ENCODE measurements around the gene AHDC1.
"Not testable (repeated sequence)": the region's sequence is repeated elsewhere in the genome, so short reads cannot be mapped to it uniquely, and the experiment has no call there.

The AHDC1 gene

DNA sequence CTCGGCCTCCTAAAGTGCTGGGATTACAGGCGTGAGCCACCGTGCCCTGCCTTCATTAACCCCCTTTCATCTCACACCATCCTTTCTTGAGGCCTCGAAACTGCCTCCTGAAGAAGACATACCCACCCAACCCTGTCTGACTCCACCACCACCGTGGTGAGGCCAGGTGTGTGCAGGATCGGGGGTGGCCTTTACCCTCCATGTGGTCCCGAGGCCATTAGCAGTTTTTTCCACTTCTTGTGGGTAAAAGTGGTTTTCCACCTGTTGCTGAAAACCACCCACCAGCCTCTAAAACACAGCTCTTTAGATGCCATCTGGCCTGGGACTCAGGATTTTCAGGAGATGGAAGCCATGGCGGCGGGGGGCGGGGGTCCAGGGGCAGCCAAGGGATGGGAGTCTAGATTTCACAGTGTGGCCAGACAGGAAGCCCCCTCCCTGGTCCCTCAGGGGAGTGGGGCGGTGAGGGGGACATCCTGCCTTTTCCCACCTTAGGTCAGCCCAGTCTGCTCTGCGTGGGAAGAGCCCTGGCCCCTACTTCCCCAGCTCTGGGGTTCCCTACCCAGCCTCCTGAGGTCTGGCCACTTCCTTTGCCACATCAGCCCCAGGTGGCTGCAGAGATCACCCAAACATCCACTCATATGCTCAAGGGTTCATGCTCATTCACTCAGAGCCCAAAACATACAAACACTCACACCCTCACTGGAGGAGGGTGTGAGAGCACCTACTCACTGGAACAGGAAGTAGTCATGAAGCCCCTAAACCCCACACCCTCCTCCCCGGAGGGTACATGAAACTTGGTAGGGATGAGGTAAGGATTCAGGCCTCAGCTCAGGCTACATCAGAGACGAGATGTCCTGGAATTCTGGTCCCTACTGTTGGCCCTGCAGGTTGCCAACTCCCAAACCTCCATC, 28.7 kb upstream of the AHDC1 start:
- DNase-seq = no peak

DNA sequence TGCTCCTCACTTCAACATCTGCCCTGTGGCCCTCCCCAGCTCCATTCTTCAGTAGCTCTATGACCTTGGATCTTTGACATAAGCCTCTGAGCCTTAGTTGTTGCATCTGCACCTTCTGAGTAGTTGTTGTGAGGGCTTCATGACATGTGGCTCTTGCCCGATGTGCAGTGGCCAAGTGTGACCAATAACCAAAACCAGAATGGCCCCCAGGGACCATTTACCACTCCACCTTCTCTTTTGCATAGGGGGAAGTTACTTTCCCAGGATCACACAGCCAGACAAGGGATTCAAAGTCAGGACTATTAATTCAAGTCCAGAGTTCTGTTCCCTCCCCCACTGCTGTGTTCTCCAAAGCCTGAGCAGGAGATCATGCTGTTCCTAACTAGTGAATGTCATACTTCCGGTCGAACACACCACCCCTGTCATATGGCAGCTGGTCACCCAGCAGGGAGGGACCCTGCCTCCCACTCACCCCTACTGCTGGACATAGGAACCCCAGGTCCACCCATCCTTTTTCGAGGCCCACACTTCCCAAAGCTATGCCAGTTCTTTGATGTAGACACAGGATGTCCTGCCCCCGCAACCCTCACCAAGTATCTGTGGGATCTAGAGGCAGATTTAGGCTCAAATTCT, 27.0 kb upstream of the AHDC1 start:
- no peak for DNase-seq

DNA sequence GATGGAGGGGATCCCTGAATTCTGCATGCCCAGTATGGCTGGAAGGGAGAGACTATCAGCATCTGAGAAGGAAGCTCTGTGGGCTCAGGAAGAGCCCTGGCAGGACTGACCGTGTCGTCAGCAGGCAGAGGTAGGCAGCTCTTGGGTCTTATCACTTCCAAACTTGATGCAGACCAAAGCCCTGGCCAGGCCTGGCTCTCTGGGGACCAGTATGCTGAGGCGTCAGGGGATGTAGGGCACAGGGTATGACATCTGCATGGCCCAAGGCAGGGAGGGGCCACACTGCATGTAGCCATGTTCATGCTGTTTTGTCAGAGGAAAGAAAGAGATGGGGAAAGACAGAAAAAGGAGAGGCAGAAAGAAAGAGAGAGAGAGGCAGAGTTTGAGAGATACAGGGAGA, 24.8 kb upstream of the AHDC1 start:
- no peak for DNase-seq

DNA sequence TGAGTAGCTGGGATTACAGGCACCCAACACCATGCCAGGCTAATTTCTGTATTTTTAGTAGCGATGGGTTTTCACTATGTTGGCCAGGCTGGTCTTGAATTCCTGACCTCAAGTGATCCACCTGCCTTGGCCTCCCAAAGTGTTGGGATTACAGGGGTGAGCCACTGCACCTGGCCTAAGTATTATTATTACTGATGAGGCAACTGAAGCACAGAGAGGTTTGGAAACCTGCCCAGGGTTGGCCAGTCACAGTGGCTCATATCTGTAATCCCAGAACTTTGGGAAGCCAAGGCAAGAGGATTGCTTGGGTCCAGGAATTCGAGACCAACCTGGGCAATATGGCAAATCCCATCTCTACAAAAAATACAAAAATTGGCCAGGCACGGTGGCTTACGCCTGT, 23.8 kb upstream of the AHDC1 start:
- DNase-seq = not testable (repeated sequence)

DNA sequence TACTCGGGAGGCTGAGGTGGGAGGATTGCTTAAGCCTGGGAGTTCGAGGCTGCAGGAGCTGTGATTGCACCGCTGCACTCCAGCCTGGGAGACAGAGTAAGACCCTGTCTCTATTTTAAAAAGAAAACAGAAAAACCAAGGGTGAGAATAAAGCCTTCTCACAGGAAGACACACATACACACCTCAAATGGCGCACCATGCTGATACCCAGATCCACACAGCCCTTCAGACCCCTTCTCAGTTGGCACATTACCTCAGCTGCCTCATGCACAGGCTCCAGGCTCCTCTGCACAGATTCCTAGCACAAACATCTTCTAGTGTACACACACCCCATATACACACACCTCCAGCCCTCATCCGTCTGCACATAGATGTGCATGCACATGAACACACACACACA, 23.1 kb upstream of the AHDC1 start:
- no peak for DNase-seq

DNA sequence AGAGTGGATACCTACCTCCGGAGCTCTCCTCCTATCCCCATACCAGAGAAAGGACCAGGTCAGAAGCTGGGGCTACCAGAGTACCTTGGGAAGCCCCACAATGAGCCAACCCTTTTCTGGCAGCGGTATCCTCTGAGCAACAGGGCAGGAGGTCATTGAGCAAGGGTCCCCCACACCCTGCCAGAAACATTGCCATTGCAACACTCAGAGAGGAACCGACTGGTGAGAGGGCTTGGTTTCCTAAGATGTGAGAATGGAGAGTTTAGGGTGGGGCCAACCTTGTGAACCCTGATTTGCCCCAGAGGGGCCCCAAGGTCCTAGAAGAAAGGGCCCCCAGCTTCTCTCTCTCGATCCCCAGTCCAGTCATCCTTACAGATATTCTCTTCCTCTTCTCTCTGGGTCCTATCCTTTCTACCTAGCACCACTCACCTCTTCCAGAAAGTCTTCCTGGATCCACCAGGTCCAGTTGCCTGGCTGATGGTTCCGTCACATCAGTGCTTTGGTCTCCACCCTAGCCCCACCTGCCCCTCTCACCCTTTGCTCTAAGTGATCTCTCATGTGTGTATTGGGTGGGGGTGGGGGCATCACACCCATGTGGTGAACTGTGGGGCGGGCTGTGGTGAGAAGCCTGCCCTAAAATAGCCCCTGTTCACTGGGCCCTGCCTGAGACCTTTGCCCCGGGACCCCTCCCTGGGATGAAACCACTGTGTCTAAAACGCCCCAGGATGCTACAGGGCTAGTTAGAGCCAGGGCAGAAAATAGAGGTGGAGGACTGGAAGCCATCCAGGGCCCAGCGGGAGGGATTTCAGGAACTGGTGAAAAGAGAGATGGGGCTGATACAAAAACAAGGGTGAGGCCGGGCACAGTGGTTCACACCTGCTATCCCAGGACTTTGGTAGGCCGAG, 22.3 kb upstream of the AHDC1 start:
- no peak for DNase-seq

DNA sequence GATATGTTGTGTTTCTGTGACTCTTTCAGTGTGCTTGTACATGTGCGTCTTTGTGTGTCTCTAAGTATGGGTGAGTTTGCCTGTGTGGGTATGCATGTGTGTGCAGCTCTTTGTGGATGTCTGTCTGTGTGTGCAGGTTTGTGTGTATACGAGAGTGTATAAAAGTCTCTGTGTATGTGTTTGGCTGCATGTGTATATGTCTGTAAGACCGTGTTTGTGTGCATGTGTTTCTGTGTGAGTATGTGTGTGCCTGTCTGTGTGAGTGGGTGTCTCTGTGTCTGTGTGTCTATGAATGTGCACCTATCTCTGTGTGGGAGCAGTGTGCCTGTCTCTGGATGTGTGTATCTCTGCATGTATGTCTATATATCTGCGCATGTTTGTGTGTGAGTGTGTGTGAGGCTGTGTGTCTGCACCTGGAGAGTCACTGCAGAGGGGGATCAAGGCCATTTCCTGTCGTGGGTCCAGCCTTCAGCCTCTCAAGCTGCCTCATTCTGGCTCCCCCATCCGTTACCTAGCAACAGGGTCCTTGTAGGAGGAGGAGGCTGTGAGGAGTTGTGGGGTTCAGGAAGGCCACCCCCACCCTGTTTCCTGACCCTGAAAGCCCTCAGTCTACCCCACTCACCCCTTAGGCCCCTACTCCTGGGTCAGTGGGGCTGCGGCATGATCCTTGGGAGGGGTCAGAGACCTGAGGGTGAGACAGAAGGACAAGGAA, 20.7 kb upstream of the AHDC1 start:
- DNase-seq = peak in 1 of 2 experiments; percentile 19

DNA sequence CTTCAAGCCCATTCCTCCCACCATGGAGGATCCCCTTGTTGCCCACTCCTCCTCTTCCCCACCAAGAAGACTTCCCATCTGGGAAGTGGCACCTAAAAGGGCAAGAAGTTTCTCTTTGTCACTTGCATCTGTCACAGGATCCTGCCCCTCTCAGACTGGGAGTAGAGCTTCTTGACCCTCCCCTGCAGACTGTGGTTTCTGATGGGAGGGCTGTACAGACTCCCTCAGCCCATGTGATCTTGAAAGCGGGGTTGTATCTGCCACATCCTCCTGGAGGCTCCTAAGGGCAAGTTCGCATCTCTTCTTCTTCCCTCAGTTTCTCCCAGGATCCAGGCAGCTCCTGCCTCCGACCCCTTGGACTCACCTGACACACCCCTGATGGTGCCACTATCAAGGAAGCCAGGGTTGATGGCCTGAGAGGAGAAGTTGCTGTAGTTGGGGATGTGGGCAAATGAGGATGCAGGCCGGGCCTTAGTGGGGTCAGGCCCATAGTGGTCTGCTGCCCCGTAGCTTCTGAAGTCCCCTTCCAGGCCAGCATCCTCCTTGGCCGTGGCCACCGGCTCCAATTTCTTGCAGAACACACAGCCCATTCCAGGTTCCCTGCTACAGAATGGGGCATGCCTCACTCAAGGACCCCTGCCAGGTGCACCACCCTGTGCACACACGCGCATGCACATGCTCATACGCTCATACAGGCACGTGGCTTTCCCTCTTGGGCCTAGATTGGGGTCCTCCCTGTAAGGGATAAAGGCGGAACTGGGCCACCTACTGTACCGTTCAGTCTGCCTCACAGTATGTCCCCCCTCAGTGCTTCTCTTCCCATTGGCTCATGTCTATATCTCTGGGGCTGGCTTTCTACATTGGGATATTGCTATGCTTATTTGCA, 19.6 kb upstream of the AHDC1 start:
- DNase-seq = no peak

DNA sequence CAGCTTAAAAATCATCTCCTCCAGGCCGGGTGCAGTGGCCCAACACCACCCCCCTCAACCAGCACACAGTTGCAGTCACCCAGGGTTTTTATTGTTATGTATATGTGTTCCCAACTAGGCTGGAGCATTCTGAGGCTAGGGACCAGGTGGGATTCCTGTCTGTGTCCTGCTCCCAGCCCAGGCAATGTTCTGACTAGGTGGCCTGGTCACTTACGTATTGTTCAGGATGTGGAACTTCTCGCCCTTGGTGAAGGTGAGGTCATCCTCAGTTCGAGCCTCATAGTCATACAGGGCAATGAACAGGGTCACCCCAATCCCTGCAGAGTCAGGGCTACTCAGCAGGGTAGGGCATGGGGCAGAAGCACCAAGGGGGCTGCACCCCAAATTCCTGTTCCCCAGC, 18.9 kb upstream of the AHDC1 start:
- no peak for DNase-seq

DNA sequence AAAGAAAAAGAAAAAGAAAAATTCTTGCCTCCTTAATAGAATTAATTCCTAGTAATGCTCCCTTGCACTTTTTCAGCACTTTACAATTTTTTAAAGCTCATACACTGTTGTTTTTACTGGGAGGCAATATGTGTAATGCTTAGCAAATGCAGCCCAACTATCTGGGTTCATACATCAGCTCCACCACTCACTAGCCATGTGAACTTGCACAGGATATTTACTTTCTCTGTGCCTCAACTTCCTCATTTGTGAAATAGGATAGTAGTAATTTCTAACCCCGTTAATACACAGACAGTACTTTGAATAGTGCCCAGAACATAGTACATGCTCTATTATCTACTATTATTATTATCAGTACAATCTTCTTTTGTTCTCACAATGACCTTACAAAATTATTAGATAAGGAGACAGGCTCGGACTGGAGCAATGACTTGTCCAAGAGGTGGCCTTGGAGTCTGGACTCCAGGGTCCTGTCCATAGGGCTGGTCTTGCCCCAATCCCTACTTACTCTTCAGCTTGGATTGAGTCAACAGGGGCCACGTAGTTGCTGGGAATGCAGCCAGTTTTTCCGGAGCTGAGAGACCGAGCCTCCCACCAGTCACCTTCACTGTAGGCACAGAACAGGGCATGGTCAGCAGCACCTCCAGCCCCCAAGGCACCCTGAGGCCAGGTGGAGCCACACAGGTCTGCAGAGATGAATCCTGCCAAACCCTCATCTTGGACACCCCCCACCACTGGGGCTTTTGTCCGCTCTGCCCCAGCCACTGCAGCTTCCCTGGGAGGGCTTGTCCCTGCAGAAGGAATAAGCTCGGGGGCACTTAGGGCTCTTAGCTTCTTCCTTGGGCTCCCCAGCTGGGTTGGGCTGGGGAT, 17.3 kb upstream of the AHDC1 start:
- DNase-seq = peak in 1 of 2 experiments; percentile 11

DNA sequence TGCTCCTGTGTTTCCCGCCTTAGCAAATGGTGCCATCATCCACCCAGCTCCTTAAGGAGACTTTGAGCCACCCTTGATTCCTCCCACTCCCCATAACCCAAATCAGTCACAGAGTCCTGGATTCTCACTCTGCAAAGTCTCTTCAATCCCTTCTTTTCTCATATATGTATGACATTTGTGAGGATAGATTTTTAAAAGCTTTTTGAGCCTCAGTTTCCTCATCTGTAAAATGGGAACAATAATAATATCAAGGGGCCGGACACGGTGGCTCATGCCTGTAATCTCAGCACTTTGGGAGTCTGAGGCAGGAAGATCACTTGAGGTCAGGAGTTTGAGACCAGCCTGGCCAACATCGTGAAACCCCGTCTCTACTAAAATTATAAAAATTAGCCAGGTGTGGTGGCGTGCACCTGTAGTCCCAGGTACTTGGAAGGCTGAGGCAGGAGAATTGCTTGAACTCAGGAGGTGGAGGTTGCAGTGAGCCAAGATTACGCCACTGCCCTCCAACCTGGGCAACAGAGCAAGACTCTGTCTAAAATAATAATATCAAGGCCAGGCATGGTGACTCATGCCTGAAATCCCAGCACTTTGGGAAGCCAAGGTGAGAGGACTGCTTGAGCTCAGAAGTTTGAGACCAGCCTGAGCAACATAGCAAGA, 16.0 kb upstream of the AHDC1 start:
- not testable (repeated sequence) for DNase-seq

DNA sequence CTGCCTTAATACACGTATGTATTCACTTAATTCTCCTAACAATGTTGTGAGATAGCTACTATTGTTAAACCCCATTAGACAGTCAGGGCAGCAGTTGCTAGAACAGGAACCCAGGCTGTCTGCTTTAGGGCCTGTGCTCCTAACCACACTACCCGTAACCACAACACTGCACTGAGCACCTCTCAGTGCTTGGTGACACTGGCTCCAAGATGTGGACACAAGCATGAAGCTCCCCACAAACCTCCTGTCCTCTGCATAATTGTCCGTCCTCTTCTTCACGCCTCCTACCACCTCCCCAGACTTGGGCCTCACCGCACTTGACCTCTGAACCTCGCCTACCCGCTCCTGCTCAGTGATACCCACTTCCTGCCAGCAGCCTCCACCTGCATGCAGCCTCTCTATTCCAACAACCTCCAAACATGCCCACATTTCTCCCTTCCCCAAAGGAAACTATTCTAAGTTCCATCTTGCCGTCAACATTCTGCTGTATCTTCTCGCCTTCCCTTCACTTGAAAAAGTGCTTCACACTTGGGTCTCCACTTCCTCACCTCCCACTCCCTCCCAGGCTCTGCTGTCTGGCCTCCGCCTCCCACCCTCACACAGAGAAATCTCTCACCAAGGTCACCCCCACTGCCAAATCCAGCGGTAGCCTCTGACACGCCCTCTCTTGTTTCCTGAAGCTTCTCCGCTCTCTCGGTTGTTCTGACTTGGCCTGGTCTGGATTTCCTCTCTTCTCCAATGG, 14.6 kb upstream of the AHDC1 start:
- DNase-seq = no peak

DNA sequence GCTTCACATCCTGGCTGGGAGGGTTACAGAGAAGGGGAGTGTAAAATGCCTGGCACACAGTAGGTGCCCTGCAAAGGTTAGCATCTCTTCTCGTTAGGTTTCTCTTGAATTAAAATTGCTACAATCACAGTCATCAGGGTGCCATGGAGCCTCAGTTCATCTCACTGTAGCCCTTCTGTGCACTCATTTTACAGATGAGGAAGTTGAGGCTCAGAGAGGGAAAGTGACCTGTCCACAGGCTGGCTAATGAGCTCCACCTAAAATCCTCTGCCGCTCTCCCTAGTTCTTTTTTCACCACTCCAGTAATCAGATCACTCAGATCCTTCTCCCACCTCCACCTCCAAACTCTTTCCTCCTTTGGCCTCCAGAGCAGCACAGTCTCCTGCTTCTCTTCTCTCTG, 13.5 kb upstream of the AHDC1 start:
- DNase-seq = no peak

DNA sequence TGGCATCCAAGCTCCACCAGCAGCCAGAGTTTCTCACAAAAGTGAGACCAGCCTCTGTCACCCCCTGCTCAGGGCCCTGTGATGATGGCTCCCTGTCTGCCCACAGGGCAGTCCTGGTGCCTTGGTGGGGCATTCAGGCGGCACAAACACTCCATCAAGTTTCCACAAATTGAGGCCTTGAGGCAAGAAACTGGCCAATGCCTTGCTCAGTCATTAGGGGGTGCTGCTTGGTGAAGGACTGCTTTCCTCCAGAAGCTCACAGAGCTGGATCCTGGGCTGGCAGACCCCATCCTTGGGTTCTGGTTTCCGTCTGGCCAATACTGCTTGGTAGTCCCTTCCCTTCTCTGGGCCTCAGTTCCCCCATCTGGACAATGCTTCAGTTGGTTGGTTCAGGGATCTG, 12.5 kb upstream of the AHDC1 start:
- DNase-seq = no peak

DNA sequence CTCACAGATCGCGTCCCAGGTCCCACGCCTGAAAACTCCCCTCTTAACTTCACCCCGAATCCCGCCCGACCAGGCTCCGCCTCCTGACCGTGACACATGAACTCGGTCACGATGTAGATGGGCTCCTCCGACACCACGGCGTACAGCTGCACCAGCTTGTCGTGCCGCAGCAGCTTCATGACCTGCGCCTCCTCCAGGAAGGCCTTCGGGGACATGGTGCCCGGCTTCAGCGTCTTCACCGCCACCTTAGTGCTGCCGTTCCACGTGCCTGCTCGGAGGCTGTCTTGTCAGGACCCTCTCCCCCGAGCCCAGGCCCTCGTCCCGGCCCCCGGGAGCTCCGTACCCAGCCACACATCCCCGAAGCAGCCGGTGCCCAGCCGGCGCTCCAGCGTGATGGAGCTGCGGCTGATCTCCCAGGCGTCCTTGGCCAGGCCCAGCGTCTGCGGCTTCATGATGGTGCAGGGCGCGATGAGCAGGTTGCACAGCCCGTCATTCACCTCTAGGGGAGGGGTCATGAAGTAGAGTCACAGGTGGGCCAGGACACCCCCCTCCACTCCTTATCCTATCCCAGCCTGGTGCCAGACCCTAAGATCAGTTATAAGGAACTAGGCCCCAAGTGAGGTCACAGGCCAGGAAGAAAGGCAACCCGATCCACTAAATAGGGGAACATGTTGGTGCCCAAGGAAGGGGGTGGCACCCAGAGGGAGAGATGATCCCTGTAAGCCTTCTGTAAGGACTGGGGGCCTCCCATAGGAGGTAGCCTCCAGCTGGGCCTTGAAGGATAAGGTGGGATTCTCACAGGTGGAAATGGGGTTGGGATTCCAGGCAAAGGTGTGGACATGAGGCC, 11.6 kb upstream of the AHDC1 start:
- DNase-seq = no peak

DNA sequence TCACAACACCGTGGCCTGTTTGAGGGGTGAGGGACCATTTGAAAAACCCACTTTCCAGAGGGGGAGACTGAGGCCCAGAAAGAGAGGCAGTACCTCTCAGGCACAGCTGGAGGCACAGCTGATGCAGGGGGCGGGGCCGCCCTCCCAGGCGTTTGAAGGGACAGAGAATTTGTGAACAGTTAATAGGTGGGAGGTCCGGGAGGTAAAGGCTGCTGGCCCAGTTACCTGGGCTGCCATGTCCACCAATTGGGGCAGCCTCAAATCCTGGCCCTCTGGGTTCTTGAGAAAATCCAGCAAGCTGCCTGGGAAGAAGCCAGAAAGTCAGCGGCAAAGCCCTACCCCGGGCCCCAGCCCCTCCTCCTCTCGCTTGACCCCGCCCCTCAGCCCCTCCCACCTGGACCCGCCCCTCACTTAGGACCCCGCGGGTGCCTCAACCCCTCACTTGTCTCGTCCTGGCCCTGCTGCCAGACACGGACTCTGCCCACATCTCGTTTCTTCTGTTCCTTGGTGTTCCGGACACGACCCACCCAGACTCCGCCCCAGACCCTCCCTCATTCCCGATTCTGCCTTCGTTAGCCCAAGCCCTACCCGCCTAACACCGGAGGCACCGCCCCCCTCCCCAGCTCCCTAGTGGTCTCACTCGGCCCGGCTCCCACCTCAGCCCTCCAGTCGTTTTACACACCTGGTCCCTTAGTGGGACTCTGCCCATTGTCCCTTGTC, 10.8 kb upstream of the AHDC1 start:
- DNase-seq = no peak

DNA sequence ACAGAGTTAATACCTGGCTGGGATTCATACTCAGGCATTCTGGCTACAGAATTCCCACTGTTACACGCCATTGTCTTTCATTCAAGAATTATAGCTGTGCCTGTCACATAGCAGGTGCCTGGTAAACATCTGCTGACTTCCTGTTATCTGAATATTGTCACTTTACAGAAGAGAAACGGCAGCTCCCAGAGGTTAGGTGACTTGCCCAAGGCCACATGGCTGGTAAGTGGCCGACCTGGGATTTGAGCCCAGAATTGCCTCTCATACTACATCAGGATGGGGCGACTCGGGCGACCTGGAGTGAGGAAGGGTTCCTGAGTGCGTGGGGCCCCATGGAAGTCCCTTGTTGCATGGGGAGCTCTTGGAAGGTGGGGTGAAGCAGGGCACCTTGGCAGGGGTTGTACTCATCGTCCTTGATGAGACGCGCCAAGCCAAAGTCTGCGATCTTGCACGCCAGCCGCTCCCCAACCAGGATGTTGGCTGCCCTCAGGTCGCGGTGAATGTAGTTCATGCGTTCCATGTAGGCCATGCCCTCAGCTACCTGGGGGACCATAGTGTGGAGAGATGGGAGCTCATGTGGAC, 10.2 kb upstream of the AHDC1 start:
- no peak for DNase-seq

All from SHP77 (cell line).